Loucy (cell line): ENCODE data around the gene SLC6A2.

Experiments used
- EZH2phosphoT487 ChIP-seq: fragments of 200-600 bp; IDR thresholded peaks from 2 replicates; pipeline ENCODE4 v1.6.1; 2018; ENCODE audit warnings: antibody characterized with exemption, mild to moderate bottlenecking, moderate library complexity, borderline replicate concordance
- TF ChIP-seq, protein P1 (sequence below): fragments of 200-600 bp; sonication (generic); conservative IDR thresholded peaks from 2 replicates; pipeline ENCODE4 v1.5.1; 2014; ENCODE audit warnings: mild to moderate bottlenecking, antibody characterized with exemption, low read length

GRCh38 chr16:55691771-55692170 is 36.0 kb downstream of the SLC6A2 start:
- TF ChIP-seq, protein P1, sequence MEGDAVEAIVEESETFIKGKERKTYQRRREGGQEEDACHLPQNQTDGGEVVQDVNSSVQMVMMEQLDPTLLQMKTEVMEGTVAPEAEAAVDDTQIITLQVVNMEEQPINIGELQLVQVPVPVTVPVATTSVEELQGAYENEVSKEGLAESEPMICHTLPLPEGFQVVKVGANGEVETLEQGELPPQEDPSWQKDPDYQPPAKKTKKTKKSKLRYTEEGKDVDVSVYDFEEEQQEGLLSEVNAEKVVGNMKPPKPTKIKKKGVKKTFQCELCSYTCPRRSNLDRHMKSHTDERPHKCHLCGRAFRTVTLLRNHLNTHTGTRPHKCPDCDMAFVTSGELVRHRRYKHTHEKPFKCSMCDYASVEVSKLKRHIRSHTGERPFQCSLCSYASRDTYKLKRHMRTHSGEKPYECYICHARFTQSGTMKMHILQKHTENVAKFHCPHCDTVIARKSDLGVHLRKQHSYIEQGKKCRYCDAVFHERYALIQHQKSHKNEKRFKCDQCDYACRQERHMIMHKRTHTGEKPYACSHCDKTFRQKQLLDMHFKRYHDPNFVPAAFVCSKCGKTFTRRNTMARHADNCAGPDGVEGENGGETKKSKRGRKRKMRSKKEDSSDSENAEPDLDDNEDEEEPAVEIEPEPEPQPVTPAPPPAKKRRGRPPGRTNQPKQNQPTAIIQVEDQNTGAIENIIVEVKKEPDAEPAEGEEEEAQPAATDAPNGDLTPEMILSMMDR, result no peak
- no peak for TF ChIP-seq EZH2phosphoT487
